Thoracic aorta (tissue), 2 donors: ENCODE data around the gene SYT11. TPM values are rescaled to one million over a fixed set of nuclear protein-coding genes. Genes with fewer than 3 reads are reported as not detected.
A peak's percentile ranks its signal among the peaks of the same experiment; 100 is the strongest.
"Not testable (repeated sequence)": the region's sequence is repeated elsewhere in the genome, so short reads cannot be mapped to it uniquely, and the experiment has no call there.

Source experiments
- ATAC-seq: fragments of 150-250 bp; one replicate; pipeline ENCODE4 v1.8.0; 2017; ENCODE audit warnings: low read depth; ENCODE audit not compliant: insufficient number of reproducible peaks, low FRiP score
- DNase-seq: peaks from one replicate; pipeline ENCODE4 v3.0.0-alpha.2; 2020; ENCODE audit warnings: low spot score
- H3K27ac ChIP-seq, 2 donors: fragments of 200-600 bp; sonication (generic); 1 replicate in 1 of 2; 2 replicates in 1 of 2; pipeline ENCODE4 v1.5.1; 2016; ENCODE audit warnings: mild to moderate bottlenecking in 2 of 2, moderate library complexity in 2 of 2
- H3K27me3 ChIP-seq: fragments of 200-600 bp; sonication (generic); replicated peaks from 2 replicates; pipeline ENCODE4 v1.6.0; 2016; ENCODE audit warnings: mild to moderate bottlenecking; ENCODE audit not compliant: insufficient read depth
- H3K36me3 ChIP-seq: fragments of 200-600 bp; sonication (generic); one replicate; pipeline ENCODE4 v1.5.1; 2016
- H3K4me1 ChIP-seq, 2 donors: fragments of 200-600 bp; sonication (generic); 1 replicate in 1 of 2; 2 replicates in 1 of 2; pipeline versions ENCODE4 v1.5.1 to v1.6.0; 2016; ENCODE audit warnings: low read depth in 2 of 2, mild to moderate bottlenecking in 1 of 2; ENCODE audit not compliant: control insufficient read depth in 1 of 2
- H3K4me3 ChIP-seq: fragments of 200-600 bp; sonication (generic); 2 replicates; pipeline ENCODE4 v1.5.1; 2016; ENCODE audit warnings: mild to moderate bottlenecking
- H3K9me3 ChIP-seq: fragments of 200-600 bp; sonication (generic); 2 replicates; pipeline ENCODE4 v1.5.1; 2016
- CTCF ChIP-seq: fragments of 200-600 bp; sonication (generic); IDR thresholded peaks from one replicate; pipeline ENCODE4 v1.5.1; 2019; ENCODE audit warnings: antibody characterized with exemption
- total RNA-seq, 2 donors: library from RNA; depleted of rRNA; stranded (reverse); fragments of >200 nt; gene quantifications; one replicate each; pipeline versions ENCODE4 v1.1.0 to v1.2.3, GENCODE V29; 2016

SYT11 gene
- total RNA-seq, 2 donors from 2014 or later: 49.5 to 62.4 TPM

- no peak for ATAC-seq
- TF ChIP-seq CTCF: no peak
- no peaks in the 10 kb centered on the region for H3K9me3 ChIP-seq
Observed at GRCh38 chr1:155831279-155831976, 27.9 kb upstream of the SYT11 start.

DNA sequence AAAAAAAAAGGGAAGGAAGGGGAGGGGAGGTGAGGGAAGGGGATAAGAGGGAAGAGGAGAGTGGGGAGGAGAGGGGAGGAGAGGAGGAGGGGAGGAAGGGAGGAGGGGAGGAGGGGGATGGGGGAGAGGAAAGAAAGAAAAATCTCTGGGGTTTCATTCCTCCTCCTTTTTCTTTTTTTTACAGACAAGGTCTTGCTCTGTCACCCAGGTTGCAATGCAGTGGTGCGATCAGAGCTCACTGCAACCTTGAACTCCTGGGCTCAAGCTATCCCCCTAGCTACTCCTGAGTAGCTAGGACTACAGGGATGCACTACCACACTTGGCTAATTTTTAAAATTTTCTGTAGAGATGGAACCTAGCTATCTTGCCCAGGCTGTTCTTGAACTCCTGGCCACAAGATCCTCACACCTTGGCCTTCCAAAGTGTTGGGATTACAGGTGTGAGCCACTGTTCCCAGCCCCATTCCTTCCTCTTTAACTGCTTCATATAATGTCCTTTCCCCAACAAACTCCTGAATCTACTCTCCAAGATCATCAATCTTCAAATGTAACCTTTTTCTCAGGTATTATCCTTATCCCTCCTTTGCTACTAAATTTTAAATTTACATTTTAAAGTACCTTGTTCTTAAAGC, 25.6 kb upstream of the SYT11 start:
- Histone ChIP-seq H3K4me1 (peaks cover 4 to 10% of the 10 kb centered on the region in 2 donors), H3K27me3 (no peaks in the 10 kb centered on the region), H3K4me3 (no peak overlapping the region), H3K36me3 (no peaks in the 10 kb centered on the region), H3K27ac (no peak overlapping the region), H3K9me3 (no peaks in the 10 kb centered on the region)
- ATAC-seq (no peak), DNase-seq (no peak)
- TF ChIP-seq CTCF: no peak

More at GRCh38 chr1:155831279-155831976, 27.9 kb upstream of the SYT11 start:
- Histone ChIP-seq H3K4me3 (no peak overlapping the region), H3K27ac (no peak overlapping the region), H3K36me3 (peaks cover 3% of the 10 kb centered on the region), H3K27me3 (no peaks in the 10 kb centered on the region), H3K4me1 (peaks cover 4 to 10% of the 10 kb centered on the region in 2 donors)
- DNase-seq: no peak

DNA sequence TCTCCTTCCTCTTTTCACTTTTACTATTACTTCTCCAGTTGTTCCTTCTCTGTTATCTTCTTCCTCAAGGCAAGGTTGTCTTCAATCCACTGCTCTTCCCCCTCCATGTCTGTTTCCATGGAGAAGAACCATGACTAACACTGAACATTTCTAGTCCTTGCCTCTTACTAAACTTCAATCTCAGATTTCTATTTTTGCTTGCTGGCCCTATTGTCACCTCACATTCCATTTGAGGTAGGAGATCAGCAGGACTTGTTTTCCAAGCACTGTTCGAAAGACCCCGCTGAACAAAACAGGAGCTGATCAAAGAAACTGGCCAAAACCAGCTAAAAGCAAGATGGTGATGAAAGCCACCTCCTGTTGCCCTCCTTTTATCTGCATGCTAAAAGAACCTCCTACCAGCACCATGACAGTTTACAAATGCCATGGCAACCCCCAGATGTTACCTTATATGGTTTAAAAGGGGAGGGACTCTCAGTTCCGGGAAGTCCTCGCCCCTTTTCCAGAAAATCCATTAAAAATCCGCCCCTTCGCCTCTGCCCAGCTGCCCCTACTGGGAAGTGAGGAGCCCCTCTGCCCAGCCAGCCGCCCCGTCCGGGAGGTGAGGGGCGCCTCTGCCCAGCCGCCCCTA, 25.0 kb upstream of the SYT11 start:
- peak; percentile 28 for ATAC-seq
- peaks cover 4 to 10% of the 10 kb centered on the region in 2 donors for H3K4me1 ChIP-seq
- H3K9me3 ChIP-seq: no peaks in the 10 kb centered on the region
- no peak for TF ChIP-seq CTCF
- DNase-seq: no peak
- no peaks in the 10 kb centered on the region for H3K27me3 ChIP-seq
- no peaks in the 10 kb centered on the region for H3K36me3 ChIP-seq
- no peak overlapping the region for H3K4me3 ChIP-seq
- H3K27ac ChIP-seq: no peak overlapping the region

DNA sequence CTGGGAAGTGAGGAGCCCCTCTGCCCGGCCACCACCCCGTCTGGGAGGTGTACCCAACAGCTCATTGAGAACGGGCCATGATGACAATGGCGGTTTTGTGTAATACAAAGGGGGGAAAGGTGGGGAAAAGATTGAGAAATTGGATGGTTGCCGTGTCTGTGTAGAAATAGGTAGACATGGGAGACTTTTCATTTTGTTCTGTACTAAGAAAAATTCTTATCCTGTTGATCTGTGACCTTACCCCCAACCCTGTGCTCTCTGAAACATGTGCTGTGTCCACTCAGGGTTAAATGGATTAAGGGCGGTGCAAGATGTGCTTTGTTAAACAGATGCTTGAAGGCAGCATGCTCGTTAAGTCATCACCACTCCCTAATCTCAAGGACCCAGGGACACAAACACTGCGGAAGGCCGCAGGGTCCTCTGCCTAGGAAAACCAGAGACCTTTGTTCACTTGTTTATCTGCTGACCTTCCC, 24.4 kb upstream of the SYT11 start:
- H3K27ac ChIP-seq, H3K36me3 ChIP-seq, DNase-seq, H3K4me1 ChIP-seq, ATAC-seq, H3K4me3 ChIP-seq, H3K9me3 ChIP-seq, H3K27me3 ChIP-seq: not testable (repeated sequence)

- ATAC-seq (no peak), DNase-seq (no peak)
- no peak for TF ChIP-seq CTCF
- Histone ChIP-seq H3K4me3 (no peak overlapping the region), H3K27me3 (no peaks in the 10 kb centered on the region), H3K9me3 (no peaks in the 10 kb centered on the region), H3K4me1 (peaks cover 4 to 10% of the 10 kb centered on the region in 2 donors), H3K36me3 (no peaks in the 10 kb centered on the region), H3K27ac (no peak overlapping the region)
Observed at GRCh38 chr1:155835548-155835947, 23.8 kb upstream of the SYT11 start.
